B cell (primary cell): Measurements from ENCODE around the gene EIF3B.

Experiments
- CTCF ChIP-seq: fragments of 200-600 bp; IDR thresholded peaks from one replicate; pipeline ENCODE4 v1.8.0; 2022; ENCODE audit warnings: antibody characterized with exemption, mild to moderate bottlenecking
- EZH2 ChIP-seq: IDR thresholded peaks from 2 replicates; pipeline ENCODE4 v1.6.1; 2012; ENCODE audit warnings: borderline replicate concordance, low read depth, mild to moderate bottlenecking, moderate library complexity, low read length; ENCODE audit not compliant: insufficient read depth, poor library complexity, severe bottlenecking

- TF ChIP-seq CTCF (no peak), EZH2 (no peak)
Measured at GRCh38 chr7:2374830-2375728, 20.5 kb downstream of the EIF3B start.
